HK-2 (cell line): ENCODE measurements around the gene JAK2.
"Not testable (repeated sequence)": the region's sequence is repeated elsewhere in the genome, so short reads cannot be mapped to it uniquely, and the experiment has no call there.

Source experiments
- DNase-seq: peaks from one replicate; pipeline ENCODE4 v3.0.0-alpha.2; 2018; ENCODE audit not compliant: unreplicated experiment

Gene JAK2

GRCh38 chr9:4980086-4980727 is 4.9 kb upstream of the JAK2 start:
- DNase-seq, result no peak

DNA sequence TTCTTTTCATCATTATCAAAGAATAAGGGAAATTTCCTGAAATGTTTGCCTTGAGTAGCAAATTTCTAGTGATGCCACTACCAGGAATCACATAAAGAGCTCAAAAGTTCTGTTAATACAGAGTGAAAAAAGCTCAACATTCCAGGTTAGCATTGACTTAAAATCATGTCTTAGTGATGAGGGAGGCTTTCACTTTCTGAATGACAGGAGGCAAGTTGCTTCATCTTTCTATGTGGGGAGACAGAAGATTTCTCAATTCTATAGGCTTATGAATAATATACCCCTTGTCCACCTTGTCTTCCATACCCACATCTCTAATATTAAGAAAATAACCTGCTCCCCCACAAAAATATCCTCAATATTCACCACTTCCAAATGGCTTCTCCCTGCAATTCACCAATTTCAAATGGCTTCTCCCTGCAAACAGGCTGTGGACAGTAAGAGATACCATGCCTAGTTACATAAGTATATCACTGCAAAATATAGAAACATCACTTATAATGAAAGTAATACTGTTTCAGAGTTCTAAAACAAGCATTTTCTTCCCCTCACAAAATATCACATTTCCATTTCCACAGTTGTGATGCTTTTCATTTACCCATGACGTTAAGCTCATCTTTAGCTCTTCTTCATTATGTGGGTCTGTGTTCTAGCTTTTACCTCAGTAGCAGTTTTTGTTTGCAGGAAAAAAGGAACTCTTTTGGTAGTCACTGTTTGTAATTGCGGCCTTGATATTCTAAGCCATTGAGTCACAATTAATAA is 2.2 kb upstream of the JAK2 start:
- DNase-seq, result no peak

DNA sequence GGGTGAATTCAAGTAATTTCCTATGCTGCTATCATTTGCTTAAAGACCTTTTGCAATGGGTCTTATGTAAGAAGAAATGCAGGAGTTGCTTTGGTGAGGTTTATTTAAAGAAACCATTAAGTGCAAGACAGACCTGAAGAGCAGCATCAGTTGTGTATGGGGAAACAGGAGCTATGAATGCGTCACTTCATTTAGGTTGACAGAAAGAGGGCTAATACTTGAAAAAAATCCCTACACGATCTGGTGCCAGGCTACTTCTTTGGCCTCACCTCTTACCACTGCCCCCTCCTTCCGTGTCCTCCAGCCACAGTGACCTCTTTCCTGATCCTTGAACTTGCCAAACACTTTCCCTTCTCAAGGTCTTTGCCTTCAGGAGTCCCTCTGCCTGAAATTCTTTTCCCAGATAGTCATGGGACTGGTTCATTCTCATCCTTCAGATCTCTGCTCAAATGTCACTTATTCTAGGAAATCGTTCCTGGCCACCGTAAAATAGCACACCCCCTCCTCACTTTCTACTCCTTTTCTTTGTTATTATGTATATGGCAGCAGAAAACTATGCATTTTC is 1.4 kb upstream of the JAK2 start:
- DNase-seq, result no peak

GRCh38 chr9:4984171-4984620 is 876 bp upstream of the JAK2 start:
- no peak for DNase-seq

DNA sequence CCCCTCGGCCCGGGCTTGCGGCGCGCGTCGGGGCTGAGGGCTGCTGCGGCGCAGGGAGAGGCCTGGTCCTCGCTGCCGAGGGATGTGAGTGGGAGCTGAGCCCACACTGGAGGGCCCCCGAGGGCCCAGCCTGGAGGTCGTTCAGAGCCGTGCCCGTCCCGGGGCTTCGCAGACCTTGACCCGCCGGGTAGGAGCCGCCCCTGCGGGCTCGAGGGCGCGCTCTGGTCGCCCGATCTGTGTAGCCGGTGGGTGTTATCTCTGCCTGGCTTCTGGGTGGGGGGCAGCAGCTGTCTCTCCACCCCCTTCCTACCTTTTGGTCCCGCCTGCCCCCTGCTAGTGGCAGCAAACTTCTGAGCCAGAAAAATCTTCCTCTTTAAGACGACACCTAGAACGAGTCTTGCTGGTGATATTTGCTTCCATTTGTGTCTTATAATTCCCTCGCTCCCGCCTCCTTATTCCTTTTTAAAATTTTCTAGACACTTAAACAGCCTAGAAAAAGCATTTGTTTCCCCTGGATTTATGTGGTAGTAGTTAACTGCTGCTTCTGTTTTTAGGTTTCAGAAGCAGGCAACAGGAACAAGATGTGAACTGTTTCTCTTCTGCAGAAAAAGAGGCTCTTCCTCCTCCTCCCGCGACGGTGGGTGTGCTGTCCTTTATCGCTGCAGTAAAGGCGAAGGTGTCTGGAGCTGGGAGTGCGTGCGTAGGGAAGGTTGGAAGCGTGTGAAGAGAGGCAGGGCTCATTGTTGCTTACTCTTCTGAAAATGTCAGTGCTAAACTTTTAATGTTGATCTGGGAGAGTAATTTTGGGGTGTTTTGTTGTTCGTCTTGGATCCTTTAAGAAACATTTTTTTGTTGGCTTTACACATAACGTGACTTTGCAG is 554 bp downstream of the JAK2 start:
- peak; percentile 28 for DNase-seq

DNA sequence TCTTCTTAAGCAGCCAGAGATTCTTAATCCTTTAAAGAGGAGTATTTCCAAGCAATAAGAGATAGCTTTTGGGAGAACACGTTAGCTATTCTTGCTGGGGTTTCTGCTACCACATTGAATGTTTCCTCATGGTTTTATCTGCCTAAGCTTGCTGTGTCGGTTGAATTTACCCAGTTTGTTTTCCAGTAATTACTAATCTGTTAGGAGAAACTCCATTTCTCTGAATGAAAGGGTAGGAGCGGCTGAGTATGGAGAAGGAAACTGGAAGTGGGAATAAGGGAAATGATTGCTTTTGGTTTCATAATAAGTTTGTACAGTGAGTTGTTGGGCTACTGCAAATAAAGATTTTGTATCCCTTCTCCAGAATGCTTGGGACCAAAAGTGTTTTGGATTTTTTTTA is 1.2 kb downstream of the JAK2 start:
- DNase-seq, result no peak

DNA sequence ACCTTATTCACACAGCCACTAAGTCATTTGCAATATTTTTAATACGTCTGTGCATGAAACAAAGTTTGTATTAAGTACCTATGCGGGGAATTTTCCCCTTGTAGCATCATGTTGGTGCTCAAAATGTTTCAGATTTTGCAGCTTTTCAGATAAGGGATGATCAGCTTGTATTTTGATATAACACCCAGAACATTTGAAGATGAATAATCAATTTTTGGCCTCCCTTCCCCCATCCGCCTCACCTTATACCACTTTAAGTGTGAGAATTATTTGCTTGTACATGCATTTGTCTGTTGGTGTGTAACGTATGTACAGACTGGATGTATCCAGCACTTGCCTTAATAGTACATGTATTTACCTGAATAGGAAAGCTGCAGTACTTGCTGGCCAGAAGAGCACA is 1.7 kb downstream of the JAK2 start:
- no peak for DNase-seq

- peak; percentile 14 for DNase-seq
These were observed 2.9 kb downstream of the JAK2 start for GRCh38 chr9:4987961-4988421.

- DNase-seq, result no peak
These were observed 7.8 kb downstream of the JAK2 start for GRCh38 chr9:4992872-4993271.

DNA sequence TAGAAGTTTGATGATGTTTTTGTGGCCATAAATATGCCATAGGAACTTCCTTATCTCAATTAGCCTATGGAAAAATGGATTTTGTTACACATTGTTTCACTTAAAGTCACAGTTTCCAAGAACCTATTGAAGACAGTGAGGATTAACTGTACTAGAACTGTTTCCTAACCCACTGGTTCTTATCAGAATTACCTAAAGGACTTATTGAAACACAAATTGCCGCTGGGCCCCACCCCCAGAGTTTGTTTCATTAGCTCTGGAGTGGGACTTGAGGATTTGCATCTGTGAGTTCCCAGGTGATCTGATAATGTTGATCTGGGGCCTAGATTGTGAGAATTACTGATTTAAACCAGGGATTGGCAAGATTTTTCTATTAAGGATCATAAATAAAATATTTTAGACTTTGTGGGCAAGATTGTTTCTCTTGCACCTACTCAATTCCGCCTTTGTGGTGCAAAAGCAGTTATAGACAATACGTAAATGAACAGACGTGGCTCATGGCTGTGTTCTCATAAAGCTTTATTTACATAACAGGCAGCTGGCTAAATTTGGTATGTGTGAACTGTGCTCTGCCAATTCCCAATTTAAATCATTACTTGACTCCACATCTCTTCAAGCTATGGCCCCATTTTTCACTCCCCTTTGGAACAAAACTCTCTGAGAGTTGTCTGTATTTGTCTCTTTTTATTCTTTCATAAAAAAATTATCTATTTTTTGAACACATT is 9.3 kb downstream of the JAK2 start:
- no peak for DNase-seq

GRCh38 chr9:4997196-4997595 is 12.1 kb downstream of the JAK2 start:
- DNase-seq, result no peak

DNA sequence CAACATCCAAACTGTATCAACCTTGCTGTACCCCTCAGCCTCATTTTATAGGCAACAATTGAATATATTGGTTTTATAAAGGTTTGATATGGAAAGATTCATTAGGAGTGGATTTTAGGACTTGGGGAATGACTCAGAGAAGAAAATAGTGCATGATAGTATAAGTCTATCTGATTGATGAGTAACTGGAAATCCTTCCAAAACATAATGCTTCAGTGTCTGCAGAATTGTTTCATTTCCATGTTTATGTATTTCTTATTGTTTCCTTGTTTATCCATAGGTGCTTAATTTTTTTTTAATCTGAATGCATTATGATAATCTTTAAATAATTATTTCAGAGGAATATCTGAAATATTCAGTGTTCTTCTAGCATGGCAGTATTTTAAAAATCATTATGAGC is 12.6 kb downstream of the JAK2 start:
- no peak for DNase-seq

DNA sequence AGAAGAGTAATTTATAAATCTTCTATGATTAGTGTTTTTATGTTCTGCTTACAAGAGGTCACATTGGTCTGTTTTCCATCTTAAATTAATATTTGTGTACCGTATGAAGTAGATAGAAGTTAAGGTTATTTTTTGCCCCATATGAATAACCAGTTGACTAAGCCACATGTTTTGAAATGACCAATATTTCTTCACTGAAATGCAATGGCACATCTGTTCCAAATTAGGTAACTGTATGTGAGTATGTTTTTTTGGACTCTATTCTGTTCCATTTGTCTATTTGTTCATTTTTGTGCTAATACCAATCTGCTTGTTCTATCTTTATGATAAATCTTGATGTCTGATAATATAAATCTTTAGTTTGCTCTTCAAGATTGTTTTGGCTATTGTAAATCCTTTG is 17.7 kb downstream of the JAK2 start:
- DNase-seq, result no peak

DNA sequence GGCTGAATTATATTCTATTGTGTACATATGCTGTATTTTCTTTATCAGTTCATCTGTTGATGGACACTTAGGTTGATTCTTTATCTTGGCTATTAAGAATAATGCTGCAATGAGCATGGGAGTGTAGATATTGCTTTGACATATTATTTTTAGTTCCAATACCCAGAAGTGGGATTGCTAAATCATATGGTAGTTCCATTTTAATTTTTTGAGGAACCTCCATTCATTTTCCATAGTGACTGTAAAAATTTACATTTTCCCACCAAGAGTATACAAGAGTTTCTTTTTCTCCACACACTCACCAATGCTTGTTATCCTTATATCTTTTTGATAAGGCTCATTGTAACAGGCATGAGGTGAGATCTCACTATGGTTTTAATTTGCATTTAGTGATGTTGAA is 19.4 kb downstream of the JAK2 start:
- DNase-seq, result no peak

DNA sequence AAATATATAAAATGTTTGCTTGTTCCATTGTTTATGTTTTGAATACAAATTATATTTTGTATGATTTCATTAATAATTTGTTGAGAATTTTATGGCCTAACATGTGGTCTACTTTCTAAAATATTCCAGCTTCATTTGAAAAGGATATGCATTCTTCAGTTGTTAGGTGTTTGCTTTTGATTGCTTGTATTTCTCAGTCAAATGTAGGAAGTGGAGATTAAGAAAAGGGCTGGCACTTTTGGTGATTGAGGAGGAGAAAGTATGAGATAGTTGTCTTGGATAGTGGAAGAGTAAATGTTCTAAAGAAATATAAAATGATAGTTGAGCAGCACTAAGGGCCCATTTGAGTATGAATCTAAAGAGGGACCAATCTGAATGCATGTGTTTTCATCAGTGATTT is 23.1 kb downstream of the JAK2 start:
- no peak for DNase-seq

- no peak for DNase-seq
These were observed 28.3 kb downstream of the JAK2 start for GRCh38 chr9:5013374-5013773.

GRCh38 chr9:5015934-5016333 is 30.9 kb downstream of the JAK2 start:
- DNase-seq, result no peak

DNA sequence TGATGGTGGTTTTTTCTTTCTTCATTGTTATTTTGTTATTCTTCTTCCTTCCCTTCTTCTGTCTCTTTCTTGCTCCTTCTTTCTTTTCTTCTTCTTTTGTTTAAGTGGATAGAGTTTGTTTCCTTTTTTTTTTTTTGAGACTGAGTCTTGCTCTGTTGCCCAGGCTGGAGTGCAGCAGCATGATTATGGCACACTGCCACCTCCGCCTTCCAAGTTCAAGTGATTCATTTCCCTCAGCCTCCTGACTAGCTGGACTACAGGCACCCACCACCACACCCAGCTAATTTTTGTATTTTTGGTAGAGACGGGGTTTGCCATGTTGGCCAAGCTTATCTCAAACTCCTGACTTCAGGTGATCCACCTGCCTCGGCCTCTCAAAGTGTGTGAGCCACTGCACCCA is 40.3 kb downstream of the JAK2 start:
- DNase-seq, result no peak

GRCh38 chr9:5031941-5032340 is 46.9 kb downstream of the JAK2 start:
- DNase-seq, result not testable (repeated sequence)

GRCh38 chr9:5040730-5041389 is 55.8 kb downstream of the JAK2 start:
- DNase-seq, result no peak
